GM19025 (cell line): ENCODE results near the gene FMN1.
"Not testable (repeated sequence)": the region's sequence is repeated elsewhere in the genome, so short reads cannot be mapped to it uniquely, and the experiment has no call there.

ENCODE experiments used
- ATAC-seq: cut with Tn5 transposase; IDR thresholded peaks from one replicate; pipeline ENCODE4 v1.9.1; 2021; ENCODE audit warnings: mild to moderate bottlenecking, low read depth, moderate library complexity; ENCODE audit not compliant: unreplicated experiment

FMN1 gene

DNA sequence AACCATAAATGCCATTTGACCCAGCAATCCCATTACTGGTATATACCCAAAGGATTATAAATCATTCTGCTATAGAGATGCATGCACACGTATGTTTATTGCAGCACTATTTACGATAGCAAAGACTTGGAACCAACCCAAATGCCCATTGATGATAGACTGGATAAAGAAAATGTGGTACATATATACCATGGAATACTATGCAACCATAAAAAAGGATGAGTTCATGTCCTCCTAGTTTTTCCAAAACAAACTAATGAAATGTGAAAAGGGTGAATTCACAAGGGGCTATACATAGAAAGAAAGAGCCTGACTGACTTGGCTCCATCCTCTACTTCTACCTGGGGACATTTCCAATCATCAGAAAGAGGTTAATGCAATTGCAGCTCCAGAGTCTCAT, 347.8 kb downstream of the FMN1 start:
- not testable (repeated sequence) for ATAC-seq

DNA sequence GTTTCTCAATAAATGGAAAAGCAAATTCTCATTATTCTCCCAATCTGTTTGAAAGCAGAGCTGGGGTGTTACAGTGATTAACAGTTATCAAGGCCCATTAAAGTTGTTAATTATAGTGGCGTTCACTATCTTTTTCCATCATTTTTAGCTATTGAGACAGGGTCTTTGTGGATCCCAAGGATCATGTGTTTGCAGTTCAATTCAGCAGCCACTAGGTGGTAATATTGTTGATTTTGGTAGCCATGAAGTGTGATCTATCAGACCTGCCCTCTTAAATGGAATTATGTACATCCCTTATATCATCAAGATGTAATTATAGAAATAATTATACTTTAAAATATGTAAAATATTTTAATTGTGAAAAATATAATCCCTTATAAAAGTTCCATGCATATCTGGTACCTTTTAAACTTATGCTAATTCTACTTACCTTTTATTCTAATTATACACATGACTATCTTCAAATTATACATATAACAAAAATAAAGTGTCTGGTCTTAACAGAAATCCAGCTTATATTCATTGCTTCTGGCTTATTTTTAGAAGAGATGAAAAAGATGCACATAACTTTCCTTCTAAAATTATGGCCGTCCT, 350.3 kb downstream of the FMN1 start:
- no peak for ATAC-seq

DNA sequence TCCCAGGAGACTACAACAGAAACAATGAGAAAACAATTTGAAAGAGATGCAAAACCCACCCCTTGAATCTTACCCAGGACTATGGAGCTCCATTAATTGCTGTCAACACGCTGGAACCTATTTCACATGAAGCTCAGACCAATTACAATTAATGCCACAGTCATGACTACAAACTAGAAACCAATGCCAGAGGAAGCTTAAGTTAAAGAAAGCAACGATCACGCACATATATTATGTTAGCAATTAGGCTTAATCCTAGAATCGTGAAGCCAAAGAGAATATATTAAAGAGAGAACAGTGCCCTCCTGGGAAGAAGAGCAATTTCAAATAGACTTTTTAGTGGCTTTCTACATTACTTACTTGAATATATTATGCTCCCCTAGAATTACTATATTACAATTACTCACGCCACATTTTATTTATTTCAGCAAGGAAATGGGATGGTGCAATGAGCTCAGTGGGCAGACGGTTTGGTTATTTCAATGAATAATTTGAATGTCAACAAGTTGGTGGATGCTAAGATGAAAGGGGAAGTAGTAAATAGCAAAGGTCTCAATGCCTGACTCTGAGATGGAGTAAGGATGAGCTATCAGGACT, 351.2 kb downstream of the FMN1 start:
- no peak for ATAC-seq

DNA sequence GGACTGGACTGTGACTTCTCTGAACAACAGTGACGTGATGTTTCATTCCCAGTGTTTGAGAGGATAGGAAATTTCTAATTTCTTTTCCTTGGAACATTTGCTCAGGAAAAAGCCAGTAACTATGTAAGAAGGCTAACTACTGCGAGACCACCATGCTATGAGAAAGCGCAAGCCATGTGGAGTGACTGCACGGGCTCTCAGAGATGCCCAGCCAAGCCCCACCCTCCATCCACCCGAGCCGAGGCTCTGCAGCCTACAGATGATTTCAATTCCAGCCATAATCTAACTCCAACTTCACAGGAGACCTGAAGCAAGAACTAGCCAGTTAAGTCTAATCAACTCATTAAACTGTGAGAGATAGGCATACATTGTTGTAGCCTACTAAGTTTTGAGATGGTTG, 352.4 kb downstream of the FMN1 start:
- no peak for ATAC-seq

DNA sequence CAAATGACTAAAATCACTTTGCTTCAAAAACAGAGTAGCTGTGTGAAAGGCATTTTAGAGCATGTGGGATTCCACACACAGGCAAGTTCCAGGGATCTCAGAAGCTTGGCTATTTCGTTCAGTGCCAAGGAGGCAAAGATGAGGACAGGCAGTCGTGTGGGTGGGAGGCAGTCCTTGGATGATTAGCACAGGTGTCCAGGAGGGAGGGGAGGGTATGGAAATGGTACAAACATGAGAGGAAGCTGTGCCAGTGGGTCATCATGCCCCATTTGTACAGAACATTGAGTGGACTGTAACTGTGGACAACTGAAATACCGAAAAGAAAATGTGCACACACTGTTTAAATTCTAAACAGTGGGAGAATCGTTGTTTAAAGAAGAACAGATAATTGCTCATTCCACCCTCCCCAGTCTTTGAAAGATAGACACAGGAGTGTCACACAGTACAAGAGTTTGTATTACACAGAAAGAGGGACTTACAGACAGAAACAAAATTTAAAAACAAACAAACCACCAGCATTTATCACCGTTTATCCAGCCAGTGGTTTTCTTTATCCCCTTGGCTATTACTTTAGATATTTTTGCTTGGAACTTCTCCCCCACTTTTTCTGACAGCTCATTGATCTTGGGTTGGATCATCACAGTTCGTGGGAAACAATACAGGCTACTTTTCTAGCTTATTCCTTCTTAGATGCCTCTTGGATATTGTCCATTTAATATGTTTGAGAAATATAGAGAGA, 353.8 kb downstream of the FMN1 start:
- ATAC-seq = no peak

DNA sequence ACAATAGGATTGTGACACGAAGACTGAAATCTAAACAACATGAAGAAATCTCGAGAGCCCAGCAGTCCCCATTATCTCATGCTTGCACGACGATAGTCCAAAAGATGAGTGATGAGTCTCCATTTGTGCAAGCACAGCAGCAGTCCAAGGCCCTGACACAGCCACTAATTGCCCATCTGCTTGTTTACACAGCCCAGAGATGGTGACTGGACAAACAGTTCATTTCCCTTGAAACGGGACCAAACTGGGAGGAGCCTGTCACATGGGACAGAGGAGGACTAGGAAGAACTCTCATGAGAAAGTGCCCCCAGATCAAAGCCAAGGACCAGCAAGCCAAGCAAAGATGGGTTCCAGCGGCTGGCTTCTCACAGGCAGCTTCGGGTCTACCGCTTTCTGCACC, 355.7 kb downstream of the FMN1 start:
- no peak for ATAC-seq

DNA sequence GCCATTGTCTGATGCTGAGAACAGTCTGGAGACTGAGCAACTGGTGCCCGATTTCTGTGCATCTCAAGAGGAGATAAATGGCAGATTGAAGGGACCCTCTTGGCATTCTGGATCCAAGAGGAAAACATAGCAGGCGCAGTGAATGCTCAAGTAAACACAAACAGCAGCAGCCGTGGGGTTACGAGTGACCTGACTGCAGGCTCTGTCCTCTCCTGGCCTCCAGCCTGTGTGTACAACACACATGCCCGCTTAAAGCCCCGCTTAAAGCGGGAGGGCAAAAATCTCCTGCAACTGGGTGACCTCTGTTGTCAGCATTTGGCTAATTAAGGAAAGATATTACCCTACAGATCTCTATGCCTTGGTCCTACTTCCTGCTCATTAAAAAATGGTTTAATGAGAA, 356.2 kb downstream of the FMN1 start:
- no peak for ATAC-seq

DNA sequence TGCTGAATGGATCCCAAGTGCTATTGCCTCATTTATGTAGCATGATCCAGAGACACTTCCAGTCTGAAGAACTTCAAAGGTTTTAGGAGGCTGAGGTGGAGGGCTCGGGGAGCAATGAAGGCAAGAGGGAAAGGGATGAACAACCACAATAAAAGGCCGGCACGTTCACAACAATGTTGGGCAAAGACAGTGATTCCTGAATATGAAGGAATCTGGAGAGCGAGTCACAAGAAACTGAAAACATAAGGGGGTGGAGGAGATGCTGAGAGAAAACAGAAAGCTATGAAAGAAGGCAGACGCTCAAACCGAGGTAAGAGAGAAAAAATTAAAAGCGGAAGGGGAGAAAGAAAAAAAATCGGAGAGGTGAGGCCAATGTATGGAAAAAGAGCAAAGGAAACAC, 356.6 kb downstream of the FMN1 start:
- no peak for ATAC-seq

DNA sequence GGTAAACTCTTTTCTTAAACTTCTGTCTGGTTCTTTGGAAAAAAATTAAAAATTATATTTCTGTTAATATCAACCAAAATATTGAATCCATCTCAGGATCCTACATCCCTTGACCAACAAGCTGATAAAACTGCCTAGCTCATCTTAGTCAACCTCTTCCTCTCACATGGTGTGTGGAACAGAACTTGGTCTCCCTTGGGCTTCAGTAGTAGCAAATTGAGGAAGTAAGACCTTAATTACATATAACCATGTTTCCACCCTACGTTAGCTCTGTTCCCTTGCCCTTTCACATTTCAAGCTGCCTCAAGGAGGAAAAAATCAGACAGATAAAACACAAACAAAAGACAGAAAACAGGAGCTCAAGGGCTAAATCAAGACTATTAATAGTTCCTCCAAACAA, 360.4 kb downstream of the FMN1 start:
- ATAC-seq = no peak

DNA sequence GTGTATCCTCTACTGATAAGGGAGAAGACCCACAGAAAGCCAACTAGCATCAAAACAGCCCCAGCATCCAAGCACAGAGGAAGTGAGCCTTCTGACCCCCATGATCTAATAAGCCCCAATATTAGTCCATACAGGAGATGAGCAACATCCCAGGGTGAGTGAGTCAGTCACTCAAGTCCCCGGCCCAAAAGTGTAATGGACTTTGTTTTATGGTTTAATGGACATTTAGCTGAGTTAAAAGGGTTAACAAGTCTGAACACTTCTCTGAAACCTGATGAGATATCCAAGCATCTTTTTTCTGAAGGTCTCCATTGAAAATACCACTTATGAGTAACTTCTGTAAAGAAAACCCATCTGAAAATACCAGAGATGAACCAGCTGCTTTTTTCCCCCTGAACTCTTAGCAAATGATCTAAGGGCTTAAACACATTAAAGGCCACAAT, 361.1 kb downstream of the FMN1 start:
- no peak for ATAC-seq

DNA sequence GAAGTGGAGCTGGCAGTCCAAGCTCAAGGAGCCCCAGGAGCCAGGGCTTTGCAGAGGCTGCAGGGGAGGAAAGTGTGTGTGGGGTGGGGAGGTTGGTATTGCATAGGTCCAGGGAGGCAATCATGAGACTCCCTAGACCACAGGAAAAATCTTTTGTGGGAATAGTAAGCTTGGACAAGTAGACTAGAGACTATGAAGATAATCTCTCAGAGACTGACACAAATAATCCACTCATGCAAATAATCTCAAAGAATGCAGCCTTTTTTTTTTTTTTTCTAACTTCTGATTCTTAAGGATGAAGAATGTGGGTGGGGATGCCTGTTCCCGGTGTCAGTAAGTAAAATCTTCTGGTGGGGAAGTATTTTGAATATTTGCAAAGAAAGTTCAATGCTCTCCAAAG, 363.0 kb downstream of the FMN1 start:
- no peak for ATAC-seq

DNA sequence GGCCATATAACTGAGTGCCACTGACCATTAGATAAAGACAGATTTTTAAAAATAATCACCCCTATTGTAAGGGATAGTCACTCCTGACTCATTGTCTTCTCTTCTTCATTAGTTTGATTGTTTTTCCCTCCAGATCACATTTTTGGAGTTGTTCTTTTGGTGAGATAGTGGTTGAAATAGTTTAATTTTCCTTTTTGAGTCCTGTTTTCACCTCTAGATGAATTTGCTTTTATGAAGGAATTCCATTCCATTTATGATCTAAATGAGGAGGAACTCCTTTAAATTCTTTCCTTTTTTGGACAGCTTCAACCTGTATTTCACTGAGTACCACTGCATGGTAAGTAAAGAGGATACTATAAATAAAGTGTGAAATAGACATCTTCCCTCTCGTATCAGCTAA, 364.3 kb downstream of the FMN1 start:
- no peak for ATAC-seq

DNA sequence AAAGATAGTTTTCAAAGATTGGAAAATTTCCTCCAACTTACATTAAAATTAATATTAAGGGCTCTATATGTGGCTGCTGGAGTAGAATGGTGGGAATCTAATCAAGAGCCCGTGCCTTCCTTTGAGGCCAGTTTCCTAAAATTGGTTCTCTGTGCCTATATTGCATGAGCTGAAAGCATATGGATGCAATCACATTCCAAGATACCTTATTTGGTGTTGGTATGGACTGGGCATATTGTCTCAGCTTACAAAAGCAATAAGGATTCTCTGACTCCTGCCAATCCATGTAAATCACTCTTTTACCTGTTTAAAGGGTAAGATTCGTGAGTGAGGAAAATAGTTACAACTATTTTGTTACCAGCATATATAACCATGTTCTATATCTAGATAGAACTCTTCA, 365.1 kb downstream of the FMN1 start:
- no peak for ATAC-seq

DNA sequence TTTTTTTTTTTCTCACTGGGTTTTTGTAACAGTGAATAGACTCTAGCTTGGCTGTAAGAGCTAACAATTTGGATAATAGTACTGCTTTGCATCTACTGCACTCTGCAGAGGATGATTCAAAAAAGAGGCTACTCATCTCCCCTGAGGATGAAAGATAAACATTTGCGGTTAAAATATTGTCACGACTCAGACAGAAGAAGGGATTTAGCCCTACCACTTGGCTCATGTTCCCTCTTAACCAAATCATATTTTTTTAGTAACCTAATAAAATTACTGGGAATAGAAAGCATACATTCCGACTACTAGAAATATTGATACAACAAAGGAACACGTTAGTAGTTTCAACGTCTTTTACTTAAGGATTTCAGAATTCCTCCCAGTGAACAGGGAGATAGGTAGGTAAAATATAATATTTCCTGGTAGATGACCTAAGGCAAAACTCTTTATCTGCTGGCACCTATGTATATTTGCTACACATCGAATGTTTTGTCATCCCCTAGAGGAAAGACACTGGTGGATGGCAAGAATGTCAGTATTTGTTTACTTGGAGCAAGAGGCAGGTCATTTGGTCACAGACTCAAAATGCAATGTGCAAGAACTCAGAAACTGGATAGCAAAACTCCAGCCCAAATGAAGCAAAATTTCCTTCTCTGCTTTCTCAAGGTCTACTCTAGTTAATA, 365.9 kb downstream of the FMN1 start:
- ATAC-seq = no peak

DNA sequence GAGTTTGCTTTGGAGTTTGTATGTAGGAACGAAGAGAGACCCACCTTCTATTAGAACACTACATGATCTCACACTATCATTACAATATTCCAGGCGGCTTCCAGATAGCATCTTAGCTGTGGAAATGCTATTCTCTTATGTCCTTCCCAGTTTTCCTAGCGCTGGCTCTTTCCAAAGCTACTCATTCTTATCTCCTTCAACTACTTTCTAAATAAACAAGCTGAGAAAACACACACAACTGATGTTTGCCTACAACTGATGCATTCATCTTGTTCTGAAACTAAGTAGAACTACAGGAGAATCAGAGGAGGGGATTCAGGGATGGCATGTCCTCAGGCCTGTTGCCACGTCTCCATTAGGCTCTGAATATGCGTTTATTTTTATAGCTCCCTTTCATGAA, 367.8 kb downstream of the FMN1 start:
- no peak for ATAC-seq

DNA sequence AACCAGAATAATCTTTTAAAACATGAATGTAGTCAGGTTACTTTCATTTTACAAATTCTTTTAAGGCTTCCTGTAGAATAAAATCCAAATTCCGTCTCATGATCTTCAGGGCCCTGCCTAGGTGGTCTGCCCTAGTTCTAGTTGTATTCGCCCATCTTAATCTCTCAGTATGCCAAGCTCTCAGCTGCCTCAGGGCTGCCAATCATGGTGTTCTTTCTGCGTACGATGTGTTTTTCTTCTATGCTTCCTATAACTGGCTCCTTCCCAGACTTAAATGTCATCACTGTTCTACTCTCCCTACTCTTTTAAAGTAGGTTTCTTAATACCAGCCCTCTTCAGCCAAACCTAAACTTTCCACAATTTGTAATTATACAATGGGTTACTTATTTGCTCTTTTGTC, 369.3 kb downstream of the FMN1 start:
- no peak for ATAC-seq

DNA sequence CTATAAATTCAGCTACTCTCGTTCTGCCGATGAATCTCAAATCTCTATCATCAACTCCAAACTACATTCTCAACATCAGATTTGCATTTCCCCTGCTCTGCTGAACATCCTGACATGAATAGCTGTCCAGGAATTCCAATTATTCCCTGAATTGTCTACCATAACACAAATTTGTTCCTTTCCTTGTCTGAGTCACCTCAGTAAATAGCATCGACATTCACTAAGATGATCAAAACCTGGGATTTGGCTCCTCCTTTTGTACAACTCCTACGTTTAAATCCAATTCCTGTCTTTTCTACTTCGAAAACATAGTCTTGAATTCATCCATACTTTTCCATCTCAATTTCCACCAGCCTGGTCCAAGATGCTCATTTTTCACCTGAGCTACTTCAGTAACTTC, 369.7 kb downstream of the FMN1 start:
- no peak for ATAC-seq

DNA sequence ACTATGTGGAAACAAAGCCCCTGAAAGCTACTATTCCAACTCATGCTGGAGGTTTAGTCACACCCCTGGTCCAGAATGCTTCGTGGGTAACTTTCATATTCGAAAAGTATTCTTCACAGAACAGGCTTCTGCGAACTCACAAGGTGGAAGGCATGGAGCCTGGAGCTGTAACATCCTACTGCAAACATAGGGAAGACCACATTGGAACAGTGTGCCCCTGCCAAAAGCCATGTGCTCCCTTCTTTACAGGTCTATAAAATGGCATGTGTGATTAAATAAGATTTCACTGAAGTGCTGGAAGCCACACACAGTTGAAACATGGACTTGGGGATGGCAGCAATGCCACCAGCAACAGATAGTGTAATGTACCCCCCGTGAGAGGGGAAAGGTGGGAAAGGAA, 370.8 kb downstream of the FMN1 start:
- ATAC-seq = no peak

DNA sequence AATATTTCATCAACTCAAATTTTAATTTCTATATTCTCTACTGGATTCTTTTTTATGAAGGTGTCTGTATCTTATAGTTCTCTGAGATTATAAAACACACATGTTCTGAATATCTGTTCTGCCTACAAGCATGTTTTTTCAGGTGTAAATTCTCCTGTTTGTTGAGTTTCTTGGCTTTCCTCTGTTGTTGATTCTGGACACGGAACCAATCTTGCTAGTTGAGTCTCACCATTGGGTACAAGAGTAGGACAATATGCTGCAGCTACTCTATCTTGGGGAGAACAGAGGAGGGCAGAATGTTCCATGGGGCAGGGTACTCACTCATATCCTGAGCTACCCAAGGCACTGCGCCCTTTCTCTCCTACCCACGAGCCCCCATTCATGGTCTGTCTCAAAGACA, 371.8 kb downstream of the FMN1 start:
- ATAC-seq = no peak

DNA sequence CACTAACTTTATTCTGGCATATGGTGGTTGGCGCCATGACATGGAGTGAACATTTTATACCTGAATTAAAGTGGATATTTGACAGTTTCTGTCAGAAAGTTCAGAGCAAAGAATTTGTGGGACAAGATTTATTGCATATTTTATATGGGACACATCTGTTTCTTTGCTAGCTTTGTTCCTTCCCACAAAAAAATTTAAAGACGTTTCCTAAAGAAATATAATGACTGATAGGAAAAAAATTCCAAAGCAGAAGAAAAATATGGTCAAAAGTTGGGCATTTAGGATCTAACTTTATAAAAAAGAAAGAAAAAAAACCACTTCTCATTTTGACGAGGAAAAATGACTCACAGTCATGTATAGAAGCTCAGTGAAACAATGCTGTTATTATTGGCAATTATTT, 375.1 kb downstream of the FMN1 start:
- ATAC-seq = no peak

DNA sequence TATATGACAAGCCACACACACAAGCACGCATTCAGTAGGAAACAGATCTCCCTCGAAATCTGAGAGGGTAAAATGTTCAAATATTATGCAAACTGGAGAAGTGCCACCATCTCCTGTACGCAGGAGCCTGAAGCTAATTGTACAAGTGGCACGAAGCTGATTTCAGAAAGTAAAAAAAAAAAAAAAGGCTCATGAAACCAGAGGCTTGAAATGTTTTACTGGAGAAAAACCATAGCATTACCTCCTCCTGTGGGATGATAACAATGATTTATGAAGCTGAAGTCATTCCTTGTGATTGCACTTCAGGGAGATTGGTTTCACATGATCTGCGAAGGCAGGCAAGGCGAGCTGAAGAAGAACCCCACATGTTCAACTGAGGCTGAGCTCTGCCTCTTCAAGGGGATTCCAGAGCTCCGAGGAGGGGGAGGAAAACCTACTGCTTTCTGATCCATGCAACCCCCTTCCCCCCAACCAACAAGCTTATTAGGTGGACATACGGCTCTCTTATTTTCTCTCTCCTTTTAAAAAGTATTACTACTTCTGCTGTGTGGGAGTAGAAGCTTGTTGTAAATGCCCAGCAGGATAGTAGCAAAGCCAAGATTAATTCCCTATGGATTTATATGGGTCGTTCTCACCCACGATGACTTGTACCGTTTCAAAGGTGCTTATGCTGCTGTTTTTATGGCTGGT, 375.6 kb downstream of the FMN1 start:
- no peak for ATAC-seq
